ENCODE measurements around the gene FLG2.

FLG2 gene

DNA sequence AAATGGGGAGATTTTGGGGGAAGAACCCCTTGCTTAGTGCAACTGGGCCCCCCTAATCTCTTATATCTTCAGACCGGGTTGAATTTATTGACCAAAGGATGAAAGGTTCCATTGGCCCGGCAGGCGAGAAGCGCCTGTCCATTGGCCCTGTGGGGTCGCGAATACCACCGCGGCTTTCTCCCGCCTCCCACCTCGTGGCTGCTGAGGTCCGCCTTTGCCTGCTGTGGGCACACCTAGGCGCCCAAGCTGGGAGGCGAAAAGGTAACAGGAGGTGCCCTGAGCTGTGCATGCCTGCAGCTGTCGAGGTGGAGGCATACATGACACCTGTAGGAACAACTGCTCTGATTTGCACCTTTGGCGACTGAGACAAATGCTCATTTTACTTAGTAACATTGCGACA lies 21.1 kb upstream of the FLG2 start:
- Histone ChIP-seq H3K4me3 (ENCODE audit: low read length in 2 of 2) (no peak overlapping the region), H3K4ac (ENCODE audit: low read length) (no peak overlapping the region), H3K9ac (ENCODE audit: low read depth, low read length, poor library complexity) (no peak overlapping the region), H3K14ac (ENCODE audit: low read length) (no peak overlapping the region), H3K27me3 (ENCODE audit: control insufficient read depth in 3 of 3, insufficient read depth in 3 of 3, low read depth in 1 of 3, low read length in 3 of 3) (no peaks in the 10 kb centered on the region), H2BK5ac (ENCODE audit: low read length) (no peak overlapping the region), H2BK12ac (ENCODE audit: low read length) (no peak overlapping the region), H3K36me3 (replicated peaks in 1 of 2; ENCODE audit: control insufficient read depth in 2 of 2, insufficient read depth in 2 of 2, low read length in 2 of 2) (no peaks in the 10 kb centered on the region), H2BK15ac (ENCODE audit: low read length) (no peak overlapping the region), H3K4me2 (ENCODE audit: insufficient read depth, low read length, poor library complexity, severe bottlenecking) (no peak overlapping the region), H4K91ac (ENCODE audit: low read depth, low read length, poor library complexity) (no peak overlapping the region), H3K4me1 (ENCODE audit: control insufficient read depth in 2 of 2, insufficient read depth in 1 of 2, low read depth in 1 of 2, low read length in 2 of 2) (no peaks in the 10 kb centered on the region), H4K8ac (ENCODE audit: low read depth, low read length) (no peak overlapping the region), H3K79me1 (ENCODE audit: low read depth, low read length) (no peaks in the 10 kb centered on the region), H3K27ac (replicated peaks; ENCODE audit: low read length) (no peak overlapping the region), H3K18ac (ENCODE audit: low read length) (no peak overlapping the region), H3K23ac (ENCODE audit: low read depth, low read length, poor library complexity) (no peak overlapping the region), H2AK5ac (ENCODE audit: low read depth, low read length) (no peak overlapping the region), H2BK120ac (ENCODE audit: low read depth, low read length) (no peak overlapping the region), H3K9me3 (replicated peaks in 1 of 2; ENCODE audit: control insufficient read depth in 2 of 2, insufficient read depth in 1 of 2, low read depth in 1 of 2, low read length in 2 of 2) (peaks cover 0 to 12% of the 10 kb centered on the region in 2 donors), H2AFZ (ENCODE audit: low read length) (no peak overlapping the region)
- no peak for DNase-seq (ENCODE audit: low spot score)
- no CpG with 5 or more reads among the region's 16 CpGs for WGBS, 2 donors (ENCODE audit: extremely low coverage in 2 of 2, insufficient read length in 2 of 2, insufficient replicate concordance in 1 of 2)

DNA sequence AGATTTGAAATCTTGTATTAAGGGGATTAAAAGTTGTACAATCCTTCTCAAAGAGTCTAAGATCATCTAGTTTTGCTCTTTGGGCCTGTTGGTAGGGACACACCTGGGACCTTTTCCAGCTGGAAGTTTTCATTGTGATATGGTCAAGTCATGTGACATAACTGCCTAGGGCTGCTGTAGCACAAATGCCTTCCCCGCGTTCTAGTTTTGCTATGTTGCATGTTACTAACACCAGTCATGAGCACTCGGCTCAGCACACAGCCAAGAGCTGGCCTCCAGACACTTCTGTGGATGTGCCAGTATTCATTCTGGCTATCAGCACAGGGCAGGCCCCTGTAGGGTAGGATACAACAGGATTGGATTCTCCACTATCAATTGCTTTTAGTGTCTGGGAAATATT lies 14.6 kb upstream of the FLG2 start:
- Histone ChIP-seq H2BK15ac (ENCODE audit: low read length) (no peak overlapping the region), H4K91ac (ENCODE audit: low read depth, low read length, poor library complexity) (no peak overlapping the region), H2BK12ac (ENCODE audit: low read length) (no peak overlapping the region), H3K4ac (ENCODE audit: low read length) (no peak overlapping the region), H3K14ac (ENCODE audit: low read length) (no peak overlapping the region), H3K4me2 (ENCODE audit: insufficient read depth, low read length, poor library complexity, severe bottlenecking) (no peak overlapping the region), H2BK5ac (ENCODE audit: low read length) (no peak overlapping the region), H2AFZ (ENCODE audit: low read length) (no peak overlapping the region), H3K27me3 (ENCODE audit: control insufficient read depth in 3 of 3, insufficient read depth in 3 of 3, low read depth in 1 of 3, low read length in 3 of 3) (no peaks in the 10 kb centered on the region), H2BK120ac (ENCODE audit: low read depth, low read length) (no peak overlapping the region), H3K36me3 (replicated peaks in 1 of 2; ENCODE audit: control insufficient read depth in 2 of 2, insufficient read depth in 2 of 2, low read length in 2 of 2) (peaks cover 0 to 1% of the 10 kb centered on the region in 2 donors), H2AK5ac (ENCODE audit: low read depth, low read length) (no peak overlapping the region), H4K8ac (ENCODE audit: low read depth, low read length) (no peak overlapping the region), H3K9me3 (replicated peaks in 1 of 2; ENCODE audit: control insufficient read depth in 2 of 2, insufficient read depth in 1 of 2, low read depth in 1 of 2, low read length in 2 of 2) (peaks cover 0 to 14% of the 10 kb centered on the region in 2 donors), H3K4me3 (ENCODE audit: low read length in 2 of 2) (no peak overlapping the region), H3K9ac (ENCODE audit: low read depth, low read length, poor library complexity) (no peak overlapping the region), H3K79me1 (ENCODE audit: low read depth, low read length) (no peaks in the 10 kb centered on the region), H3K23ac (ENCODE audit: low read depth, low read length, poor library complexity) (no peak overlapping the region), H3K27ac (replicated peaks; ENCODE audit: low read length) (no peak overlapping the region), H3K4me1 (ENCODE audit: control insufficient read depth in 2 of 2, insufficient read depth in 1 of 2, low read depth in 1 of 2, low read length in 2 of 2) (no peaks in the 10 kb centered on the region), H3K18ac (ENCODE audit: low read length) (no peak overlapping the region)
- DNase-seq (ENCODE audit: low spot score), result no peak
- WGBS, 2 donors (ENCODE audit: extremely low coverage in 2 of 2, insufficient read length in 2 of 2, insufficient replicate concordance in 1 of 2), result no CpG with 5 or more reads among the region's 3 CpGs

DNA sequence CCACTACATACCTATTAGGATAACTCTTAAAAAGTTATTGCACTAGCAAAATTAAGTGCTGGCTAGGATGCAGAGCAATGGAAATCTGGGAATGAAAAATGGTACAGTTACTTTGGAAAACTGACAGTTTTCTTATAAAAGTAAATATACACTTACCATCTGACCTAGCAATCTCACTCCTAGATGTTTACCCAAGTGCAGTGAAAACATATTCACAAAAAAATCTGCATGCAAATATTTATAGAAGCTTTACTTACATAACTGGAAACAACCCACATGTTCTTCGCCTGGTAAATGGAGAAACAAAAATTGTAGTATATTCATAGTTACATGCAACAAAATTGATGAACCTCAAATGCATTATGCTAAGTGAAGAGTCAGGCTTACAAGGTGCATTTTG lies 12.9 kb upstream of the FLG2 start:
- H3K23ac ChIP-seq (ENCODE audit: low read depth, low read length, poor library complexity), result no peak overlapping the region
- no peak overlapping the region for H3K4me3 ChIP-seq (ENCODE audit: low read length in 2 of 2)
- no peaks in the 10 kb centered on the region for H3K4me1 ChIP-seq (ENCODE audit: control insufficient read depth in 2 of 2, insufficient read depth in 1 of 2, low read depth in 1 of 2, low read length in 2 of 2)
- H4K91ac ChIP-seq (ENCODE audit: low read depth, low read length, poor library complexity), result no peak overlapping the region
- no peak overlapping the region for H3K18ac ChIP-seq (ENCODE audit: low read length)
- no peak for DNase-seq (ENCODE audit: low spot score)
- H3K36me3 ChIP-seq (replicated peaks in 1 of 2; ENCODE audit: control insufficient read depth in 2 of 2, insufficient read depth in 2 of 2, low read length in 2 of 2), result peaks cover 0 to 1% of the 10 kb centered on the region in 2 donors
- H2AFZ ChIP-seq (ENCODE audit: low read length), result no peak overlapping the region
- H3K27me3 ChIP-seq (ENCODE audit: control insufficient read depth in 3 of 3, insufficient read depth in 3 of 3, low read depth in 1 of 3, low read length in 3 of 3), result no peaks in the 10 kb centered on the region
- H3K4me2 ChIP-seq (ENCODE audit: insufficient read depth, low read length, poor library complexity, severe bottlenecking), result no peak overlapping the region
- H3K9ac ChIP-seq (ENCODE audit: low read depth, low read length, poor library complexity), result no peak overlapping the region
- WGBS, 2 donors (ENCODE audit: extremely low coverage in 2 of 2, insufficient read length in 2 of 2, insufficient replicate concordance in 1 of 2), result no CpG with 5 or more reads among the region's 1 CpG
- H2BK15ac ChIP-seq (ENCODE audit: low read length), result no peak overlapping the region
- no peak overlapping the region for H2BK5ac ChIP-seq (ENCODE audit: low read length)
- H3K27ac ChIP-seq (replicated peaks; ENCODE audit: low read length), result no peak overlapping the region
- no peak overlapping the region for H2AK5ac ChIP-seq (ENCODE audit: low read depth, low read length)
- H2BK12ac ChIP-seq (ENCODE audit: low read length), result no peak overlapping the region
- H3K14ac ChIP-seq (ENCODE audit: low read length), result no peak overlapping the region
- no peak overlapping the region for H2BK120ac ChIP-seq (ENCODE audit: low read depth, low read length)
- H3K79me1 ChIP-seq (ENCODE audit: low read depth, low read length), result no peaks in the 10 kb centered on the region
- H3K9me3 ChIP-seq (replicated peaks in 1 of 2; ENCODE audit: control insufficient read depth in 2 of 2, insufficient read depth in 1 of 2, low read depth in 1 of 2, low read length in 2 of 2), result peaks cover 0 to 12% of the 10 kb centered on the region in 2 donors
- H3K4ac ChIP-seq (ENCODE audit: low read length), result no peak overlapping the region
- H4K8ac ChIP-seq (ENCODE audit: low read depth, low read length), result no peak overlapping the region

DNA sequence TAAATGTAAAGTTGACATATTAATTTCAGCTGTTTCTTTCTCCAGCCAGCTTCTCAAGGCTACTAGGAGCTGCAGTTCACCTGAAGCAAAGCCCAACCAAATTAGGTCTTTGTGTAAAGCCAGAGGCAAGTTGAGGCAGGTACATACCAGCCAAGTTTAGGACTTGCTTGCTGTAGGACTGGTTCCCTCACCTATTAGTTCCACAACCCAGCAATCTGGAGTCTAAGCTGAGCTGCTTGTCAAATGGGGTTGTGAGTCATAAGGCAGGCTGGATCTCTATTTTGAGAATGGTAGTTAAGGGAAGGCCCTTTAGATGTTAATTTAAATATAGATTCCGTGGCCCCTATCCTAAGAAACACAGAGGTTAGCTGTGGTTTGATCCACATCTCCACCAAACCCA lies 7.6 kb upstream of the FLG2 start:
- Histone ChIP-seq H2BK5ac (ENCODE audit: low read length) (no peak overlapping the region), H3K4me1 (ENCODE audit: control insufficient read depth in 2 of 2, insufficient read depth in 1 of 2, low read depth in 1 of 2, low read length in 2 of 2) (no peaks in the 10 kb centered on the region), H3K23ac (ENCODE audit: low read depth, low read length, poor library complexity) (no peak overlapping the region), H3K27me3 (ENCODE audit: control insufficient read depth in 3 of 3, insufficient read depth in 3 of 3, low read depth in 1 of 3, low read length in 3 of 3) (no peaks in the 10 kb centered on the region), H3K4ac (ENCODE audit: low read length) (no peak overlapping the region), H3K4me3 (ENCODE audit: low read length in 2 of 2) (no peak overlapping the region), H3K18ac (ENCODE audit: low read length) (no peak overlapping the region), H3K27ac (replicated peaks; ENCODE audit: low read length) (no peak overlapping the region), H3K79me1 (ENCODE audit: low read depth, low read length) (no peaks in the 10 kb centered on the region), H2AK5ac (ENCODE audit: low read depth, low read length) (no peak overlapping the region), H2BK12ac (ENCODE audit: low read length) (no peak overlapping the region), H3K14ac (ENCODE audit: low read length) (no peak overlapping the region), H2AFZ (ENCODE audit: low read length) (no peak overlapping the region), H4K91ac (ENCODE audit: low read depth, low read length, poor library complexity) (no peak overlapping the region), H3K4me2 (ENCODE audit: insufficient read depth, low read length, poor library complexity, severe bottlenecking) (no peak overlapping the region), H3K36me3 (replicated peaks in 1 of 2; ENCODE audit: control insufficient read depth in 2 of 2, insufficient read depth in 2 of 2, low read length in 2 of 2) (no peaks in the 10 kb centered on the region), H2BK120ac (ENCODE audit: low read depth, low read length) (no peak overlapping the region), H4K8ac (ENCODE audit: low read depth, low read length) (no peak overlapping the region), H2BK15ac (ENCODE audit: low read length) (no peak overlapping the region), H3K9me3 (replicated peaks in 1 of 2; ENCODE audit: control insufficient read depth in 2 of 2, insufficient read depth in 1 of 2, low read depth in 1 of 2, low read length in 2 of 2) (peaks cover 0 to 12% of the 10 kb centered on the region in 2 donors), H3K9ac (ENCODE audit: low read depth, low read length, poor library complexity) (no peak overlapping the region)
- DNase-seq (ENCODE audit: low spot score), result no peak
- no CpG with 5 or more reads among the region's 1 CpG for WGBS, 2 donors (ENCODE audit: extremely low coverage in 2 of 2, insufficient read length in 2 of 2, insufficient replicate concordance in 1 of 2)

Measured in neuronal stem cell (in vitro differentiated cells).